Caco-2 (cell line): ENCODE measurements around the gene SYT11. TPM values are rescaled to one million over a fixed set of nuclear protein-coding genes. Genes with fewer than 3 reads are reported as not detected.
"Not testable (repeated sequence)": the region's sequence is repeated elsewhere in the genome, so short reads cannot be mapped to it uniquely, and the experiment has no call there.

Source experiments
- BruUV-seq: library from RNA; stranded (reverse); fragments of 400-500 nt; replicated peaks from 2 replicates; lab custom pipeline; 2021; lab: Mats Ljungman, UMichigan
- CTCF ChIA-PET: fragments of 300-600 bp; sonication (Branson Sonifier 250); formaldehyde crosslinking; loops from one replicate; lab custom pipeline; 2022; ENCODE audit warnings: antibody characterized with exemption; lab: Charles Lee
- POLR2A ChIA-PET: fragments of 300-600 bp; sonication (Branson Sonifier 250); formaldehyde crosslinking; loops from one replicate; lab custom pipeline; 2022; ENCODE audit warnings: antibody characterized with exemption; lab: Charles Lee
- DNase-seq, 2 experiments: peaks; one replicate each; pipeline versions ENCODE4 v3.0.0 to v3.0.0-alpha.2; 2020 to 2022
- H3K27me3 ChIP-seq: replicated peaks from 2 replicates; pipeline ENCODE4 v1.6.0; 2011; ENCODE audit warnings: low read length; ENCODE audit not compliant: control insufficient read depth, insufficient read depth
- H3K36me3 ChIP-seq: 2 replicates; pipeline ENCODE4 v1.5.1; 2011; ENCODE audit warnings: low read length; ENCODE audit not compliant: control insufficient read depth, insufficient read depth
- H3K4me1 ChIP-seq: fragments of 250-450 bp; sonication (Bioruptor Pico); 2 replicates; pipeline ENCODE4 v1.5.1; 2020; ENCODE audit warnings: mild to moderate bottlenecking
- H3K4me3 ChIP-seq: 2 replicates; pipeline ENCODE4 v1.5.1; 2011; ENCODE audit warnings: low read depth, mild to moderate bottlenecking, control low read depth, low read length
- H3K9me3 ChIP-seq: fragments of 250-450 bp; sonication (Bioruptor Pico); 2 replicates; pipeline ENCODE4 v1.5.1; 2020; ENCODE audit warnings: mild to moderate bottlenecking, moderate library complexity
- H3K27ac Mint-ChIP-seq: one replicate; pipeline ENCODE4 v1.8.0; 2022; ENCODE audit warnings: mixed read lengths; ENCODE audit not compliant: unreplicated experiment
- H3K27me3 Mint-ChIP-seq: one replicate; pipeline ENCODE4 v1.8.0; 2022; ENCODE audit warnings: mixed read lengths; ENCODE audit not compliant: insufficient read depth, unreplicated experiment
- H3K36me3 Mint-ChIP-seq: one replicate; pipeline ENCODE4 v1.8.0; 2022; ENCODE audit warnings: mild to moderate bottlenecking, mixed read lengths; ENCODE audit not compliant: insufficient read depth, unreplicated experiment
- H3K4me1 Mint-ChIP-seq: one replicate; pipeline ENCODE4 v1.8.0; 2022; ENCODE audit warnings: low read depth, mixed read lengths; ENCODE audit not compliant: unreplicated experiment
- H3K4me3 Mint-ChIP-seq: one replicate; pipeline ENCODE4 v1.8.0; 2022; ENCODE audit warnings: mild to moderate bottlenecking, moderate library complexity, mixed read lengths; ENCODE audit not compliant: unreplicated experiment
- H3K9me3 Mint-ChIP-seq: one replicate; pipeline ENCODE4 v1.8.0; 2022; ENCODE audit warnings: mixed read lengths; ENCODE audit not compliant: unreplicated experiment
- intact Hi-C: fragments of 100-400 bp; cut with micrococcal nuclease; formaldehyde crosslinking; loops from one replicate; pipeline ENCODE4 v1.10.0; 2022; ENCODE audit not compliant: unreplicated experiment
- total RNA-seq: library from RNA; stranded (reverse); gene quantifications from 2 replicates; pipeline ENCODE4 v1.2.3, GENCODE V29; 2022
- TF ChIP-seq, protein P1 (sequence below), 2 experiments: fragments of 200-600 bp in 1 of 2; IDR thresholded peaks; 1 replicate in 1 of 2; 2 replicates in 1 of 2; pipeline versions ENCODE4 v1.5.1 to v1.8.0; 2011 to 2022; ENCODE audit warnings: antibody characterized with exemption in 1 of 2, control low read depth in 1 of 2, inconsistent platforms in 1 of 2, low read depth in 1 of 2, low read length in 1 of 2, mild to moderate bottlenecking in 1 of 2, moderate library complexity in 1 of 2; ENCODE audit not compliant: insufficient read depth in 1 of 2, severe bottlenecking in 1 of 2, unreplicated experiment in 1 of 2

SYT11 gene
- total RNA-seq, 1 experiment from 2014 or later, result 0.05 TPM

- no peak for DNase-seq
- TF ChIP-seq, protein P1, sequence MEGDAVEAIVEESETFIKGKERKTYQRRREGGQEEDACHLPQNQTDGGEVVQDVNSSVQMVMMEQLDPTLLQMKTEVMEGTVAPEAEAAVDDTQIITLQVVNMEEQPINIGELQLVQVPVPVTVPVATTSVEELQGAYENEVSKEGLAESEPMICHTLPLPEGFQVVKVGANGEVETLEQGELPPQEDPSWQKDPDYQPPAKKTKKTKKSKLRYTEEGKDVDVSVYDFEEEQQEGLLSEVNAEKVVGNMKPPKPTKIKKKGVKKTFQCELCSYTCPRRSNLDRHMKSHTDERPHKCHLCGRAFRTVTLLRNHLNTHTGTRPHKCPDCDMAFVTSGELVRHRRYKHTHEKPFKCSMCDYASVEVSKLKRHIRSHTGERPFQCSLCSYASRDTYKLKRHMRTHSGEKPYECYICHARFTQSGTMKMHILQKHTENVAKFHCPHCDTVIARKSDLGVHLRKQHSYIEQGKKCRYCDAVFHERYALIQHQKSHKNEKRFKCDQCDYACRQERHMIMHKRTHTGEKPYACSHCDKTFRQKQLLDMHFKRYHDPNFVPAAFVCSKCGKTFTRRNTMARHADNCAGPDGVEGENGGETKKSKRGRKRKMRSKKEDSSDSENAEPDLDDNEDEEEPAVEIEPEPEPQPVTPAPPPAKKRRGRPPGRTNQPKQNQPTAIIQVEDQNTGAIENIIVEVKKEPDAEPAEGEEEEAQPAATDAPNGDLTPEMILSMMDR (IDR thresholded peaks at IDR 0.05; ENCODE audit: insufficient read depth in 1 of 2, low read depth in 1 of 2, low read length in 1 of 2, severe bottlenecking in 1 of 2, unreplicated experiment in 1 of 2), result no peak
- no peak overlapping the region for H3K4me3 Mint-ChIP-seq
- no peaks in the 10 kb centered on the region for H3K4me1 Mint-ChIP-seq
- H3K27me3 ChIP-seq, result no peaks in the 10 kb centered on the region
- H3K36me3 ChIP-seq, result no peaks in the 10 kb centered on the region
- POLR2A ChIA-PET, result no interaction called here
- no peaks in the 10 kb centered on the region for H3K4me1 ChIP-seq
- CTCF ChIA-PET, result no interaction called here
- intact Hi-C loops, result no loop called here
- no peak overlapping the region for H3K4me3 ChIP-seq
- peaks cover 13% of the 10 kb centered on the region for H3K36me3 Mint-ChIP-seq
- no peaks in the 10 kb centered on the region for H3K27me3 Mint-ChIP-seq
- no peaks in the 10 kb centered on the region for H3K9me3 ChIP-seq
- no peak overlapping the region for H3K27ac Mint-ChIP-seq
- no TSS peak for BruUV-seq
- H3K9me3 Mint-ChIP-seq, result no peaks in the 10 kb centered on the region
Measured at GRCh38 chr1:155834296-155834926, 25.0 kb upstream of the SYT11 start.

DNA sequence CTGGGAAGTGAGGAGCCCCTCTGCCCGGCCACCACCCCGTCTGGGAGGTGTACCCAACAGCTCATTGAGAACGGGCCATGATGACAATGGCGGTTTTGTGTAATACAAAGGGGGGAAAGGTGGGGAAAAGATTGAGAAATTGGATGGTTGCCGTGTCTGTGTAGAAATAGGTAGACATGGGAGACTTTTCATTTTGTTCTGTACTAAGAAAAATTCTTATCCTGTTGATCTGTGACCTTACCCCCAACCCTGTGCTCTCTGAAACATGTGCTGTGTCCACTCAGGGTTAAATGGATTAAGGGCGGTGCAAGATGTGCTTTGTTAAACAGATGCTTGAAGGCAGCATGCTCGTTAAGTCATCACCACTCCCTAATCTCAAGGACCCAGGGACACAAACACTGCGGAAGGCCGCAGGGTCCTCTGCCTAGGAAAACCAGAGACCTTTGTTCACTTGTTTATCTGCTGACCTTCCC, 24.4 kb upstream of the SYT11 start:
- POLR2A ChIA-PET, H3K27me3 Mint-ChIP-seq, DNase-seq, H3K4me1 Mint-ChIP-seq, BruUV-seq, H3K4me3 ChIP-seq, intact Hi-C loops, H3K4me3 Mint-ChIP-seq, H3K9me3 Mint-ChIP-seq, H3K27ac Mint-ChIP-seq, H3K9me3 ChIP-seq, H3K36me3 ChIP-seq, H3K27me3 ChIP-seq, H3K4me1 ChIP-seq, CTCF ChIA-PET: not testable (repeated sequence)
- H3K36me3 Mint-ChIP-seq, result peaks cover 13% of the 10 kb centered on the region

- Mint-ChIP-seq H3K36me3 (peaks cover 13% of the 10 kb centered on the region), H3K27me3 (no peaks in the 10 kb centered on the region), H3K27ac (no peak overlapping the region), H3K4me3 (no peak overlapping the region), H3K9me3 (no peaks in the 10 kb centered on the region), H3K4me1 (no peaks in the 10 kb centered on the region)
- no peaks in the 10 kb centered on the region for H3K4me1 ChIP-seq
- DNase-seq, result no peak
- H3K36me3 ChIP-seq, result no peaks in the 10 kb centered on the region
- H3K4me3 ChIP-seq, result no peak overlapping the region
- H3K9me3 ChIP-seq, result no peaks in the 10 kb centered on the region
- ChIA-PET POLR2A (no interaction called here), CTCF (no interaction called here)
- no TSS peak for BruUV-seq
- intact Hi-C loops, result no loop called here
- TF ChIP-seq, protein P1 (IDR thresholded peaks at IDR 0.05; ENCODE audit: insufficient read depth in 1 of 2, low read depth in 1 of 2, low read length in 1 of 2, severe bottlenecking in 1 of 2, unreplicated experiment in 1 of 2), result no peak
- no peaks in the 10 kb centered on the region for H3K27me3 ChIP-seq
Measured at GRCh38 chr1:155835548-155835947, 23.8 kb upstream of the SYT11 start.
